Cerebellar nuclear complex (tissue), 1 donor: ENCODE measurements around the gene CCNQ.

ENCODE experiments used
- DNase-seq, 2 experiments: peaks; one replicate each; lab custom pipeline; 2025; lab: John Stamatoyannopoulos, UW

CCNQ gene

DNA sequence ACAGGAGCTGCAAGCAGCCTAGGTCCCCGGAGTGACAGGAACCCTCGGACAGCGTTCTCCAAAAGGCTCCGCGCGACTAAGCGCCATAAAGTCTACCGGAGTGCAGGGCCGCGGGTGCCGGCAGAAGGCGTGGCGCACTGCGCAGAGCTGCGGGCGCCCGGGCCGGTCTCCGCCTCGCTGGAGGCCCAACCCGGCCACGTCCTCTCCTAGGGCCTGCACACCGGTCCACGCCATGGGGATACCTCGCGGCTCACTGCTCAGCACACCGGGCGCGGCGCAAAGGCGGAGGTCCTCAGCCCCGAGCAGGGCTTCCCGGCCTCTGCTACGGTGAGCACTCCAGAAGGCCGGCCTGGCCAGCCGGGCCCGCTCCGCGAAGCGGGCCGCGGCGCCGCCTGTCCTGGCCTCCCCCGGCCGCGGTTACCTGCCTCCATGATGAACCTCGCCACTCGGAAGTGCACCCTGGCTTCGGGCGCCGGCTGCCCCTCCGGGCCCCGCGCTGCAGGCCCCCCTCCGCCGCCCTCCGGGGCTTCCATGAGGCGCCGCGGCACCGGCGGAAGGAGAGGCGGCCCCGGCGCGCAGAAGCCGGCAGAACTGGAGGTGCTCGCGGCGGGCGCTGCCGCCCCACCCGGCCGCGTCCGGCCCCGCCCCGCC lies at the start of gene CCNQ:
TSS of gene CCNQ (minus strand) at position 599 of the 651 bp plus-strand sequence. CDS start at position 533, 66 bp downstream.
- no peak for DNase-seq

GRCh38 chrX:153647461-153648357 lies 48.8 kb upstream of the CCNQ start:
- DNase-seq: no peak

DNA sequence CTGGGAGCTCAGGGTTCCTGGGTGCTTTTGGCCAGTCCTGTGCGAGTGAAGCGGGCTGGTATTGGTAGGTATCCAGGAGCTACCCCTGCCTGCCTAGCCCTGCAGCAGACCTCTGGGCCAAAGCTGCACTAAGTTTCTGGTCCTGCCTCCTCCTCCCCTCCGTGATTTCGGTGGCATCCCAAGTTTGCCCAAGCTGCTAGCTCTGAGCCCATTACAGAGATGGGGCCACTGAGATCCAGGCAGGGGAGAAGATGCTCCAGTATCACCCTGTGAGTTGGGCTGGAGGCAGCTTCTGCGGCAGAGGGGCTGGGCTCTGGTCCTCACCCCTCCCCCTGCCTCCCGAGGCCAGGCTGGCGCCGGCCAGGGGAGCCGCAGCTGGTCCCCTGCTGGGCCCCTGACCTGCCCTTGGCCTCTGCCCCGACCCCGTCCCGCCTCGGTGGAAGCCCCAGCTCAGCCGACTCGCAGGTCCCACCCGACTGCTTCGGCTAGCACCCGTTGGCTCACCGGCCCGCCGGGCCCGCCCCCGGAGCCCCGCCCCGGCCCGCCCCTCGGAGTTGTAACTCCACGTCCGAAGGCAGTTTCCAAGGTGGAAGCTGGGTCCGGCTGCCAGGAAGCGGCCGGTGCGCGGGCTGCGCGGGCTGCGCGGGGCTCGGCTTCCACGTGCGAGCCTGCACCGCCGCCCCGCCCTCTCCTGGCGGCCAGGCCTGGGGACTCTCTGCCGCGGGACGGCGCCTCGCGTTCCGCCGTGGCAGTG lies 47.9 kb upstream of the CCNQ start, which contains the start of gene DUSP9:
TSS of gene DUSP9 (plus strand) at position 584 of the 754 bp plus-strand sequence. CDS start 751 bp downstream, outside the sequence.
- no peak for DNase-seq

DNA sequence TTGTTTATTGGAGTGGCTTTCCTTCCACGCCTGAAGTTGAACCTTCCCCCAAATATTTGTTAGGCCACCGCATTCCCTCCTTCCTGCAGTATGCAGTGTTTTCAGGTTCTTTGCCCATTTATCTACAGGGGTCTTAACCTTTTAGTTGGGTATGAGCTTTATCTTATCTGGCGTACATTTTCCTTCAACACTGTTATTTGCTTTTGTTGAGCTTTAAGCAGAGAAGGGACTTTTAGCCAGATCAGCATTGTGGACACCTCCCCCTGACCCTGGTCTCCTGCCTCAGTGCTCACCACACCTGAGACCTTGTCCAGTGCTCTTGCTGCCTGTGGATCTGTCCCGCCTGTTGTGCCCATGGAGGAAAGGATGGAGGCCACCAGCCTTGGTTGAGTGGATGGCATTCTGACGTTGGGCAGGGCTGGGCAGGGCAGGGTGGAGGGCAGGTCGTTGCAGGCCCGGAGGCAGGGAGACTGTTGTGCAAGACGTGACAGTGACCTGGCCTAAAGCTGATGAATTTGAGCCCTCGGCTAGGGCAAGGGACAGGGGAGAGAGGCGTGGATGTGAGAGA lies 47.1 kb upstream of the CCNQ start:
- DNase-seq: no peak

DNA sequence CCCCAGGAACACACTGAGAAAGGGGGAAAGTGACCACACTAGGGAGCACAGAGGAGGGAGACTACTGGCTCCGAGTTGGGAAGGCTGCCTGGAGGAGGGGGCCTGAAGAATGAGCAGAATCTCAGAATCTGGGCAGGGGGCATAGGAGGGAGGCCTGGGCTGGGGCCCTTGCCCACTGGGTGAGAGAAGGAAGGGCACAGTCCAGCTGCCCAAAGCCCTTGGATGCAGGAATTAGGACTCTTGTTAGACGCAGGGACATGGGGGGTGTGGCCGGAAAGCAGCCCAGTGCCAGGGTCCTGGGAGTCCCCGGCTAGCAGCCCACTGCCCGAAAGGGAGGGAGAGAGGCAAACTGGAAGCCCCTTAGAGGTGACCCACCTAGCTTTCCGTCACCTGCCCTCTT lies 46.2 kb upstream of the CCNQ start:
- no peak for DNase-seq

GRCh38 chrX:153644356-153645125 lies 45.6 kb upstream of the CCNQ start:
- DNase-seq: no peak

- no peak for DNase-seq
Observed at GRCh38 chrX:153643431-153644351, 44.8 kb upstream of the CCNQ start.

DNA sequence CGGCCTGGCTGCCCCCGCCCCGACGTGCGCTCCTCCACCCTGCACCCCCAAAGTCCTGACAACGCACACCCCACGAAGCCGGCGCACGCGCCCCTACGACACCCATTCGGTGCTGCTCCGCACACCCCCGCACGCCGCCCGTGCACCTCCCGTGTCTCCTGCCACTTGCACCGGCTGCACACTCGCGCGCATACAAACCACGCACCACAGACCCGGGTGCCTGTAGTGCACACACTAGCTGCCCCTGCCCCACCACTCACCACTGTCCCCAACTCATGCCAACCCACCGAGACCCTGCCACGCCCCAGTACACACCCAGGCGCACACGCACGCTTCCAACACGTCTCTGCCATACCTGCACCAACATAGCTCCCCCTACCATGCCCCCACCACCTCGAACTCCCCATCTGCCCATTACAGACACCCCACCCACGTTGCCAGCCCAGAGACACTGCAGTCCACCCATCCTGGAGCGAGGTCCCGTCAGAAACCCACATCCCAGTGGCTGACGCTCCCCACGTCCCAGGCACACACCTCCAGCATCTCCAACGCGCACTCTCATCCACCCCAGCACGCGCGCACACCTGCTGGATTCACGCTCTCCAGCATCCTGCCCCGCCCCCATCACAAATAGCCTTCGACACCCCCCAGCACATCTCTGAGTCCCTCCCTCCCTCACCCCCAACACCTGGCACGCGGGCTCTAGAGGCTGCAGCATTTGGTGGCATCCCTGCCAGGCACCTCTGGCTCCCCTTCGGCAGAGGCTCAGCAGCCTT lies 43.9 kb upstream of the CCNQ start:
- no peak for DNase-seq

DNA sequence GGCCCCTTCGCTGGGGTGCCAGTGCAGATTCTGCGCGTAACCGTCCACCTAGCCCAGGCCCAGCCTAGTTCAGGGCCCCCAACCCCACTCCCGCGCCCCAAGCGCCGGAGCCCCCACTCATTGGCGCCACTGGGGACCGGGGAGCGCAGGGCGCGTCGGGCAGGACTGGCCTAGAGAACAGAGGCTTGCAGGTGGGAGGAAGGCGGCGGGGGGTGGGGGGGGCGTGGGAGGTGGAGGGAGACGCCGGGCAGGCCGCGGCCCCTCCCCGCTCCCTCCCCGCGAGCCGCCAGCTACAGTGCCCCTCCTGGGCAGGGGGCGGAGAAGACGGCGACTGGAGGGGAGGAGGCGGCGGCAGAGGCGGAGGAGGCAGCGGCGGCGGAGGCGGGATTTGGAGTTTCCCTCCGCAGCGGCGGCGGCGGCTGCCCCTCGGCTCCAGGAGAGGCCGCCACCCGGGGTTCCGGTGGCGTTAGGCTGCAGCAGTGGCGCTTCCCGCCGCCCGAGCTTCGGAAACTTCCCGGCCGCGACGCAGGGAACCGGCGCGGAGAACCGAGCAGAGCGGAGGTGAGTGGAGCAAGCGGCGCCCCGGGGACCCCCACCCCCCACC lies 43.2 kb upstream of the CCNQ start:
- no peak for DNase-seq

GRCh38 chrX:153641627-153642026 lies 42.7 kb upstream of the CCNQ start:
- no peak for DNase-seq

DNA sequence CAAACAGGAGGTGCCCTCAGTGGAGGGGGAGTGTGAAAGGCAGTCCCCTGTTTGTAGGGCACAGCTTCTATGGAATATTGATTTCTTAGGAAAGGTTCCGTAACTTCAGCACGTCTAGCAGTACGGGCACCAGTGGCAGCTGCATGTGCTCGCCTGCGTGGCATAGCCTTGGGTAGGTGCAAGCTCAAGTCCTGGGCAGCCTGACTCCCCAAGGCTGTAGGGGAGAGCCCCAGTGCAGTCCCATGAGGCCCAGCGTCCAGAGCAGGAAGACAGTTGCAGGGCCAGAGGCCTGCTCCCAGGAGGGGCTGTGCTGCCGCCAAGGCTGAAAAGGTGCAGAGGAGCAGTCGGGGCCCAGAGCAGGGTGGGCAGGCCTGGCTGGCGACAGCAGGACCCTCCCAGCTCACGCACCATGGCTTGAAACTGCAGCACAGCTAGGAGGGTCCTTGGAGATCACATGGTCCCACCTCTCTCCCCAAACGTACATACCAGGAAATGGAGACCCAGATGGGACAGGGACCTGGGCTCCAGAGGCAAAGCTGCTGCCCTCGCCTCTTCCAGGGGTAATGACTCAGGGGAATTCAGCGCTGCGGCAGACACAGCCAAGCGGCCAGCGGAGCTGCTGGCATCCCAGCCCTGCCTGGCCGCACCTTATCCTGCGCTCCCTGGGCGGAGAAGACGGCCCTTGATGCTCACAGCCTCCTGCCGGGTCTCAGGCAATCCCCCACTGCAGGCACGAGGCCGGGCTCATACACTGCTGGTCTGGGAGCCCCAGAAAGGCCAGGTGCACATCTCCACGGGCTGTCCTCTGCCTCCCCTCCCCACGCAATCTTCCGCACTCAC lies 42.0 kb upstream of the CCNQ start:
- no peak for DNase-seq

DNA sequence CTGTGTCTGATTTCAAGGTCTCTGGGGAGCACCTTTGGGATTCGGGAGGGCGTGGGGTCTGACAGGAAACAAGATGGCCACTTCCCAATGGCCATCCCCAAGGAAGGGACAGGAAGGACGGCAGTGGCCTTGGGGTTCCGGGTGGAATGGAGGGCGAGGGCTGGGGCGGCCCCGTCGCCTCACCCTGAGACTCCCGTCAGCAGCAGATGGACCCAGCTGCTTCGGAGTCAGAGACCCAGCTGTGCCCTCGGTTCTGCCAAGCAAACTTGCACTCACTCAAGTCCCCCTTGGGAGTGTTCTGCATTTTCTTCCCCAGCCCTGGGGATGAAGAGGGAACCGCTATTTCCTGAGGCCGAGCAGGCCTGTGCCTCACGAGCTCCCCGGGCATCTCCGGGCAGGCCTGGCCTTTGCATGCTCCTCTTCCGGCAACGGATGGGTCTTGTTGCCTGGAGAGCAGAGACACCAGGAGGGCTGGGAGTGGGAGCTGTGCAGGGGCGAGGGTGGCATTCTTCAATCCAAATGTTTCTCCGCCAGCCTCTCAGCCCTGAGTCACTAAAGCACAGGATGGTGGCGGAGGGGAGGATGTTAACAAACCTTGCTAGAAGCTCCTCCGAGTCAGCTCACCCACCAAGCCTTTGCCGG lies 41.2 kb upstream of the CCNQ start:
- DNase-seq: no peak

GRCh38 chrX:153639177-153640044 lies 40.5 kb upstream of the CCNQ start:
- DNase-seq: no peak

- no peak for DNase-seq
Observed at GRCh38 chrX:153638436-153639176, 39.7 kb upstream of the CCNQ start.

DNA sequence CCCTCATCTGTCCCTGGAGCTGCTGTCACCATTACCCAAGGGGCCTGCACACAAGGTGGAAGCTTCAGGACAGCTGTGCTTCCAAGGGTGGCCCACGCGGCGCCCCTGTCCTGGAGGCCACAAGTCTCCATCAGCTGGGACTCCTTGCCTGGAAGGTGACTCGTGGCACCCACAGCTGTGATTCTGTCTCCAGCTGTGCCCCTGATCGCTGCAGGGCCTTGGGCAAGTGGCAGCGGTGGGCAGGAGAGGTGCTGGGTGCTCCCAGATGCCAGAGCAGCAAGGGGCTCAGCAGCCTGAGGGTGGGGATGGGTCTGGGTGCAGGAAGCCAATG lies 39.1 kb upstream of the CCNQ start:
- no peak for DNase-seq
